NCI-H2171 treated with DMSO at 0.1 percent for 48 hours (cell line): ENCODE results near the gene CLIC5.
A peak's percentile ranks its signal among the peaks of the same experiment; 100 is the strongest.

ENCODE experiments used
- DNase-seq: peaks from one replicate; lab custom pipeline; 2025; lab: John Stamatoyannopoulos, UW

Gene CLIC5

GRCh38 chr6:45964300-45964699 lies 51.4 kb downstream of the CLIC5 start:
- DNase-seq: no peak

GRCh38 chr6:45963896-45964295 lies 51.8 kb downstream of the CLIC5 start:
- no peak for DNase-seq

- DNase-seq: no peak
These were observed 54.5 kb downstream of the CLIC5 start for GRCh38 chr6:45961125-45961524.

GRCh38 chr6:45959534-45960145 lies 56.0 kb downstream of the CLIC5 start:
- DNase-seq: peak; percentile 28

- DNase-seq: no peak
These were observed 59.0 kb downstream of the CLIC5 start for GRCh38 chr6:45956663-45957062.

- no peak for DNase-seq
These were observed 59.5 kb downstream of the CLIC5 start for GRCh38 chr6:45956176-45956575.

GRCh38 chr6:45955597-45955996 lies 60.1 kb downstream of the CLIC5 start:
- DNase-seq: no peak

- no peak for DNase-seq
These were observed 63.1 kb downstream of the CLIC5 start for GRCh38 chr6:45952546-45952945.

- no peak for DNase-seq
These were observed 63.5 kb downstream of the CLIC5 start for GRCh38 chr6:45952168-45952529.

- DNase-seq: no peak
These were observed 64.1 kb downstream of the CLIC5 start for GRCh38 chr6:45951321-45952167.

- DNase-seq: no peak
These were observed 66.4 kb downstream of the CLIC5 start for GRCh38 chr6:45949256-45949655.

- DNase-seq: no peak
These were observed 67.9 kb downstream of the CLIC5 start for GRCh38 chr6:45947807-45948206.

- DNase-seq: no peak
These were observed 68.8 kb downstream of the CLIC5 start for GRCh38 chr6:45946887-45947286.

GRCh38 chr6:45946352-45946751 lies 69.3 kb downstream of the CLIC5 start:
- DNase-seq: no peak

- DNase-seq: no peak
These were observed 72.7 kb downstream of the CLIC5 start for GRCh38 chr6:45942953-45943352.

GRCh38 chr6:45933855-45934254 lies 81.8 kb downstream of the CLIC5 start:
- DNase-seq: no peak

- no peak for DNase-seq
These were observed 84.4 kb downstream of the CLIC5 start for GRCh38 chr6:45931232-45931631.

GRCh38 chr6:45930420-45931040 lies 85.1 kb downstream of the CLIC5 start:
- DNase-seq: peak; percentile 28

GRCh38 chr6:45929421-45930361 lies 86.0 kb downstream of the CLIC5 start:
- no peak for DNase-seq

- DNase-seq: no peak
These were observed 86.8 kb downstream of the CLIC5 start for GRCh38 chr6:45928721-45929305.

- DNase-seq: no peak
These were observed 88.0 kb downstream of the CLIC5 start for GRCh38 chr6:45927421-45928320.
